ENCODE results near the gene FAM124B.

The FAM124B gene

DNA sequence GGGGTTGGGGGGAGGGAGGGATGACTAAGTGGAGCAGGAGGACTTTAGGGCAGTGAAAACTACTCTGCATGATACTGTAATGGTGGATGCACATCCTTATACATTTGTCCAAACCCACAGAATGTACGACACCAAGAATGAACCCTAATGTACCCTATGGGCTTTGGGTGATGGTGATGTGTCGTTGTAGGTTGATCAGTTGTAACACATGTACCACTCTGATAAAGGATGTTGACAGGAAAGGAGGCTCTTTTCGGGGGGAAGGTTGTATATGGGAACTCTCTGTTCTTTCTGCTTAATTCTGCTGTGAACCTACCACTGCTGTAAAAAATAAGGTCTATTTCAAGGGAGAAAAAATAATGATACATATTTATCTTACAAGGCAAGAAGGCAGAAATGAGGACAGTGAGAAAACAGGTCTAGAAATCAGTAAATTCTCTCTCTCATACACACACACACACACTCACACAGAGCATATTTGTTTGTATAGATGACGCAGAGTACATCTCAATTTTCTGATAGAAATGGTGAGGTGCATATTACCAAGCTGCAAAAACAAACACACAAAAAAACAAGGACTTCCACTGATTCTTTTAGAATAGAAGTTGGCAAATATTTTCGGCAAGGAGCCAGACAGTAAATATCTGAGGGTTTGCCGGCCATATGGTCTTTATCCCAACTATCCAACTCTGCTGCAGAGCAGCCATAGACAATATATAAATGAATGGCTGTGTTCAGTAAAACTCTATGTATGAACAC is 20.2 kb downstream of the FAM124B start:
- no peak for DNase-seq (ENCODE audit: low spot score)

DNA sequence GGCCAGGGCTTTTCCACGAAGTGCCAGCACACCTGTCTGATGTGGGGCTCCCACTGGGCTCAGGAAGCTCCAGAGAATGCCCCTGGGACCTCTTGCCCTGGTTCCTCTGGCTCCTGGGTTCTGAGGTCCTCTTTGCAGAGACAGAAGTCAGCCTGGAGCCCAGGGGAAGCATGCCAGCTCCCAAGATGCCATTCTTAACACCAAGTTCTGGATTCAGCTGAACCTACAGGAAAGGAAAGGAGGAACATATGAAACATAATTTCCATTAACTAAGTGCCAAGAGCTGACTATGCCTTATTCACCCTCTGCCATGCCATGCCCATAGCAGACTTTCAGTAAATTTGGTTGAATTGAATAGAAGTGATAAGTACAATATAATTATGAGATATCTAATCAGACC is 21.9 kb downstream of the FAM124B start:
- DNase-seq (ENCODE audit: low spot score): no peak

DNA sequence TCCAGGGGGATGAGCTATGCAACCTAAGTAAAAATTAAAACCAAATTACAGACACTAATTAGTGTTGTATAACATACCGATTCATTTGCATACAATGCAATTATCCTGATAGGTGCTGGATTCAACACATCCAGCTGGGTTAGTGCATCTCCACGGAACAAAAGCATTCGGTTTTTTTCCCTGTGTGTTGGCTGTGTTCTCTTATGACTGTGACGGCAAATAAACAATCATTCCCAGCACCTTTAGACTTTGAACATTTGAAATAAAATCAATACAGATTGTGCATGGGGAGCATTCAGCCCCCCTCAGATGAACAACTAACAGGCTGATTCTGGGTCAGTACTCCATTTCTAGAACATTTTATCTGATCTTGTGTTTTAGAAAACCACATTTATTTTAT is 22.7 kb downstream of the FAM124B start:
- DNase-seq (ENCODE audit: low spot score): no peak

DNA sequence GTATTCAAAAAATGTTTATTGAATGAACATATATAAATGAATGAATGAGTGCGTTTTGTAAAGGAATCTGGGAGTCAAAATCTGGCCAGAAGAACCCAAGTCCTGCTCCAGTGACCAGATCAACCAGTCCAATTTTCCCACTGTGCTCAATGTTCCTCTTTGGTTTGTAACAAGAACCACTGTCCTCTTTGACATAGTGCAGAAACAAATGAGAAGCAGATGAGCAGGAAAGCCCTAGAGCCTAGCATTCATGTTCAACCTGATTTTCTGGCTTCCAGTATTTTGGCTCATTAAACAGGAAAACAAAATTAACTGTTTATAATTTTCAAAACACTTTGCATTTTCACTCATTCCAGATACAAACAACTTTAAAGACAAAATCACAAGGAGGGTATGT is 23.2 kb downstream of the FAM124B start:
- no peak for DNase-seq (ENCODE audit: low spot score)

DNA sequence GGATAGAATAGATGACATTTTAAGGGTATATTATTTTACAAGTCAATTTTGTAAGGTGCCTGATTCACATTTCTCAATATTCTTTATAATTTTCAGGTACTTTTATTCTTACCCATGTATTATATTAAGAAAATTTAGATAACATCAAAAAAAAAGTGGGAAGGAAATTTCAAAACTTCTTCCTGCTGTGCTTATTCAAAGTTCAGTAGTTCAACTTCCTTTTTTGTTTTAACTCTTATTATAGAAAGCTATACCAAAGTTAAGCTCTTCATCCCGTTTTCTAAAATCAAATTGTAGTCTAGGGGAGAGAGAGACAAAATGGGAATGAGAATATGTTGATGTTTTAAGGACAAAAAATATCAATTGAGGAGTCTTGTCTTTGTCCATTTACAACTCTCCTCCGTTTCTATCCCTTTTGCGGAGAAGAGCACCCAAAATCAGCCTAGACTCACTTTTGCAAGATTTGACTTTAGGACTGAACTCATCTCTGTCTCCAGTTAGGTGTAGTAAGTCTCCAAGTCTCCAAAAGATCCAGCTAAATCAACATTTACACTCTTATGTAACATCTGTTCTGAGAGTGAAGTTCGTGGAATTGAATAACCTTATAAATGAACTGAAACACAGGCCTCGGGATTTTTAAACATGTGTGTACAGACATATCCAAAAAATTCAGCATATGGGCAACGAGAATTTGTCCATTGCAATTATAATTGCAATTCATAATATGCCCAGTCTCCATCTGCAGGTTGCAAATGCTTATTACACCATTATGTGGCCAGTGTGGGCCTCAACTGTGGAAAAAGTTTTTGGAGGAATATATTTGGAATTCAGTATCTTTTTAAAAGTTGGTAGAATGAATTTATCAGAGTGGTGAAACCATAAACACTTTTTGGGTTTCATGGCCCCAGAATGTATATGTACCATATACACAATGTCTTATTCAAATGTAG is 23.9 kb downstream of the FAM124B start:
- DNase-seq (ENCODE audit: low spot score): no peak

DNA sequence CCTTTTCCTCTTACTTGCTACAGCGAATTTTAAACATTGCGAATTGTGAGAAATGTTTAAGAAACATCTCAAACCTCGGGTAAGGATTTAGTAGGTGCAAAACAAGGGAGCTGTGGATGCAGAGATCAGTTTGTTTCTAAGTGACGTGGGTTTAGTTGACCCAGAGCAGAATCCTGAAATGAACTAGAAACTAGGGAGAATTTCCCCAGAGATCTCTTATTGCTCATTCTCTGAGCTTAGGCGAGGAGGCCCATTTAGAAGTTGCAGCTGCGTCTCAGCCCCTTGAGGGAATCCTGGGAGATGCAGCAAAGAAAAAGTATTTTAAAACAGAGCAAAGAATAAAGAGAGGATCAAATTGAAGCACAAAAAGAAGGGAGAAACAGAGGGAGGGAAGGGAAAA is 29.3 kb downstream of the FAM124B start:
- DNase-seq (ENCODE audit: low spot score): no peak

DNA sequence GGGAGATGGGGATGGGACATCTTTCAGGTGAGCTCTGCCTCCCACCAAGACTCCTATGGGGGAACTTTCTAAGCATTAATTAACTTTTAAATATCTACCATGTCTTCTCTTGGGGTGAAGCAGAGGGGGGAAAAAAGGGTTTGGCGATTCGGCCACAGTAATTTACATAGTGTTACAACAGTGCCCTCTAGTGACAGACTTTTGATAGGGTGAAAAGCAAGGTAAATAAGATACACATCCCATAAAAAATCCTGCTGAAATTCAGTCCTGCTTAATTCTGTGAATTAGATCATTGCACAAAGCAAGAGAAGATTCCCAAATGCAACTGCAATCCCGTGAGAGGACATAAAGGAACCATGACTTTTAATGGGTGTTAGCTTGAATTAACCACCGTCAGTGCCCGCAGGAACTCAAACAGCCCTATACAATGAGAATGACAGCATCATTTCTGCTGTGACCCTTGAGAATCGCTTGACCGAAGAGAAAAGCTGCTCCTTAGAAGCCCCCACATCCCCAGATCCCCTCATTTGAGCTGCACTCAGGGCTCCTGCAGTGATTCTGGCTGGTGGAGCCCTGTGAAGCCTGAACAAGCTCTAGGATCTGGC is 32.8 kb downstream of the FAM124B start:
- peak; percentile 60 for DNase-seq (ENCODE audit: low spot score)

DNA sequence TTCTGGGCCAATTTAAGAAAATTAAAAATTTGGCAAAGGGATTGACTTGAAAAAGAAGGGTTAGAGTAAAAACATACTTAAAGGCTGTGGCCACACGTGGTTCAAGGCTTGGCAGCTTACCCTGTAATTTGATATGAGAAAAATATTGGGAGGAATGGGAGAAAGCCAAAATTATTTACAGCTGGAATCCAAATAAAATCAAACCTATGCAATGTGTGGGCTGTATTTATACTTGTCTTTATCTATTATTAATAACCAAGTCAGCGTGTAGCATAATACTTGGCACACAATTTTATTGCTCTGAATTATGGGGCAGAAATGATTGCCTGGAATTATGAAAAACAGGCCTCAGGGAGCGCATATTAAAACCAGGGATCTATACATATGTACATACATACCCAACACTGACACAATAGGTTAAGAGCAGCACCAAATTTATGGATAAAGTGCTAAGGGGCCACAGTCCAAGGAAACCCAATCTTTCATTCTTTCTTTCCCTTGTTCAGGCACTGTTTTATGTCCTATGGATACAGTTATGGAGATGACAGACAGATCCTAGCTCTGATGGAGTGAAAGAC is 35.6 kb downstream of the FAM124B start:
- no peak for DNase-seq (ENCODE audit: low spot score)

DNA sequence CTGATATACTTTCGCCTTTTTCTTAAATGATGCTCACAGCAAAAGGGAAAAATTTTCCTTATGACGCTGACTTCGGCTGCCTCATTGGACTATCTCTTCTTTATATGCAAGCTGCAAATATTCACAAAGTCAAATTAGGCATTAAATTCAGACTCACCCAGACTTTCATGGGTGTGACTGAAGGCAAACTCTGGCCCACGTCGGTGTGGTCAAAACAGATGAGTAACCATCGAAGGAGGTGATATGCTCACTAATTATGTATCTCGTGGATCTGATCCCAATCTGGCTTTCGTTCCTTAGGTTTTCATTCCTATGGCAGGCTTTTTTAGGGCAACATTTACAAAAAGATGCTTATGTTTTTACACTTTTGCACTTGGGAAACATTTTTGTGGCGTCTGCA is 36.6 kb downstream of the FAM124B start:
- no peak for DNase-seq (ENCODE audit: low spot score)

DNA sequence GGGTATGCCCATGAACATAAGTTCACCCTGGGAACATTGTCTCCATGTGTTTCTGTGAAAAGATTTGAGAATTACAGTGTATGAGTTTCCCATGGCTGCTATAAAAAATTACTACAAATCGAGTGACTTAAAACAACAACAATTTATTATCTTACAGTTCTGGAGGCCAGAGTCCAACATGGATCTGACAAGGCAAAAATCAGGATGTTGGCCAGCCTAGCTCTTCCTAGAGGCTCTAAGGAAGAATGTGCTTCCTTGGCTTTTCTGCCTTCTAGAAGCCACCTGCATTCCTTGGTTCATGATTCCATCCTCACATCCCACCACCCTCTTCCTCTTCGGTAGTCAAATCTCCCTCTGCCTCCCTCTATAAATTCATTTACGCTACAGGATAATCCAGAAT is 38.6 kb downstream of the FAM124B start:
- DNase-seq (ENCODE audit: low spot score): no peak

DNA sequence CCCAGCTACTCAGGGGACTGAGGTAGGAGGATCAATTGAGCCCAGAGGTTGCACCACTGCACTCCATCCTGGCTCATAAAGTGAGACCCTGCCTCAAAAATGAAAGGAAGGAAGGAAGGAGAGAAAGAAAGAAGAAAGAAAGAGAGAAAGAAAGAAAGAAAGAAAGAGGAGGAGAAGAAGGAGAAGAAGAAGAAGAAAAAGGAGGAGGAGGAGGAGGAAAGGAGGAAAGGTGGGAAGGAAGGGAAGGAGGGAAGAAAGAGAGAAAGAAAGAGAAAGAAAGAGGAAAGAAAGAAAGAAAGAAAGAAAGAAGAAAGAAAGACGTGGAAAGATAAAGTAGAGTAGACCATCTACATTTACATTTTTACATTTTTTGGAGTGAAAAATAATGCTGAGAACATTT is 39.8 kb downstream of the FAM124B start:
- DNase-seq (ENCODE audit: low spot score): no peak

DNA sequence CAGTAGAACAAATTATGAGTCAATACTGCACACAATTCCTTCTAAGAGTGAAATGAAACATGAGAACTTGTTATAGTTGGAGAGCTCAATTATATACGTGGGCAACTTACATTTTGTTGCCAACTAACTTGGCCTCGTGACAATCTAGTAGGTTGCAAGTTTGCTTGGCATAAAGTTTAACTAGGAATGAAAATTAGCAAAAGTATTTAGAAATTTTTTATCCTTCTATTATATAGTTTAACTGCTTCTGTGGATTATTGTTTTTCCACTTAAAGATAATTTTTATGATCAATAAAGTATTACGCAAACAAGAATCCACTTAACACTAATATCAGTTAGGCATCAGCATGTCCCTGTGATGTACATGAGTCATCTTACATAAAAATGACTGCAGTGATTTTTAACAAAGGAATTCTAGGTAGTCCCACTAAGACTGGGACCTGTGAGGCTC is 41.1 kb downstream of the FAM124B start:
- no peak for DNase-seq (ENCODE audit: low spot score)

DNA sequence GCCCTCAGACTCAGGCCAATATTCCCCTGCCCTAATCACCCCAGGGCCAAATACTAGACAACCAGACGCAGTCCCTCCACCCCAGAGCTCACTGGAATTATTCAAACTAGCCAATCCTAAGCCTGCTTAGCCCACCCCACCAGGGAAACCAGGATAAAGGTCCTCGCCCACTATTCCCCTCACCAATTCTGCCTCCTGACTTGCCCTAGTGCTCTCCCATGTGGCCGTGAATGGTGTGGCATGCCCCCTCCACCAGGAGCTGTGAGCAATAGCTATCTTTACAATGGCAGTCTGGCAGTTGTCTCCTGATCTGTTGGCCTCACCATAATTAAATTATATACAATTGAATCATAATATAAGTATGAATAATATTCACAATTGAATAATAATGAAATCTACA is 42.3 kb downstream of the FAM124B start:
- DNase-seq (ENCODE audit: low spot score): no peak

DNA sequence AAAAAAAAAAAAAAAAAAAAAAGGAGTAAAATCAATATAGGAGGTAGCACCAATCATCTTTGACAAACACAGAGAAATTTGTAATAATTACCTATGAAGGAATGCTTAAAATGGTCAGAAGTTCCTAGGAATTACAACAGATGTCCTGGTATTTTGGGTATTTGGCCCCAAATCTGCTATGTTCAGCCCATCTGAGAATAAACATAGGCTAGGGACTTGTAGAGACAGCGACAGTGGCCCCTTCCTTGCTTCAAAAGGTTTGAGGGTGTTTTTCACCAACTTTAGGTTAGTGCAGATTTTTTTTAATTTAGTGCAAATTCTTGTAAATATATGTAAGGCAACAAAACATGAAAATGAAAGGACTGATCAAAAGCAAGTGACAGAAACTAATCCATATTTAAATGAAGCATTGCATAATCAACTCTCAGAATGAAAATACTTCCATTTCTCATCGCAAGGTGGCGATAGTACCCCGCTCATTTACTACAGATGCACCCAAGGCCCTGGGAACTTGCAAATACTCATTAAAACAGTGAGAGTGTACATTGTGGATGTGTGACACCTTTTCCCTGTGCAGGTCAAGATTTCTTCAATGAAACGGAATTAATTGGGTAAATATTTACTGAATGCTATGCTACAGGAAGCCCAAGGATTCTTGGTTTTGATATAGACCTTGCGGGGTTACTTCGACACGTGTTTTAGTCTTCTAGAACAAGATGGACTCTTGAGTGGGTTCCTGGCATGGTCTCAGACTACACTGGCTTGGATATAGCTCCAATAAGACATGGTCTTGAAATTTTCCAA is 44.6 kb downstream of the FAM124B start:
- peak; percentile 66 for DNase-seq (ENCODE audit: low spot score)

DNA sequence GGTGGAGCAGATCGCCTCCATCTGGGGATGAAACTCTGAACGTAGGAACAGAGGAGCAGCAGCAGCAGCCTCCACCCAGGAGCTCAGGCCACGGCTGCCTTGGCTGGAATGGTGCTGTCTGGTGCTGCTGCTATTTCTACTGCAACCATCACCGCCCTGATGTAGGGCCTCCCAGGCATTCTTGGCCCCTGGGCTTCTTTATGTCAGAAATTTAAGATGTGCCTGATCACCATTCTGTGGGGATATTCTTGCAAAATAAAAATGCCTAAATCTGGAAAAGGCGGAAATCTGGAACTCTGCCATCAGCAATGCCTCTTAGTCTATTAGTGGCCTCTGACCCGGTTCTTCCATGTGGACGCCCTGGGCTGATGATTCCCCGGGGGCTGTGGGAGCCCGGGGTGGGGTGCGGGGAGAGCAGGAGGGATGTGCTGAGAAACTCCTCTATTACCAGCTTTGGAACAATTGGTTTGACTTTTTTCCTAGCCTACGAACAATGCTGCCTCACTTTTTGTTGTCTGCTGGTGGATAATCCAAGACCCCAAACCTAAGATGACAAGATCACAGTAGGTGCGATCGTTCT is 47.2 kb downstream of the FAM124B start:
- no peak for DNase-seq (ENCODE audit: low spot score)

DNA sequence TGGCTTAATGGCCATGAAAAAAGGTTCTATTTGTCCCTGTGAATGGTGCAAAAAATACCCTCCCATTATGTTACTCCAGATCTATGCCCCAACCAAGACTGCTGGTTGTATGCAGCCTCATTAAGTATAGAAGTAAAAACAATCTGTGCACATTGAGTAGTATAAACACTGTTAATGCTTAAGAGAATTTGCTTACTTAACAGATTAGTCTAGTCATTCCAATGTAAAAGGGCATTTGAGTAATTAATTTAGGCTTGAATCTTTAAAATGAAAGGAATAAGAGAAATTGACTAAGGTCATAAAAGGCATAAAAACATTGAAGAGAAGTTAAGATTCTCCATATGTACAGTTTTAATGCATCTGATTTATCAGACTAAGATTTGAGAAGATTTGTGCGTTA is 51.2 kb downstream of the FAM124B start:
- DNase-seq (ENCODE audit: low spot score): no peak

DNA sequence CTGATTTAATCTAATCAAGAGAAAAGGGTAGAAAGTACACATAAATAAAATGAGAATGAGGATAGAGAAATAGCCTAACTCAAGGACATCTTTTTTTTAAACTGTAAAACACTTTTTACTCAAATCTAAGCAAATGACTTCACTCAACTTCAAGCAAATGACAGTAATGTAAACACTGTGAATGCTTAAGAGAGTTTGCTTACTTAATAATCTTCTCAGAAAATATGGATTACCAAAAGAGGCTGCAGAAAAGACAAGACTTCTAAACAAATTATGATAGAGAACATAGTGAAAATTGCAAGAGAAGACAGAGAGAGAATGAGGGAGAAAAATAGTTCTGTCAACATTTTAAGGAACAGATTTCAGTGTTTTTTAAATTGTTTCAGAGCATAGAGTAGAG is 52.5 kb downstream of the FAM124B start:
- DNase-seq (ENCODE audit: low spot score): no peak

DNA sequence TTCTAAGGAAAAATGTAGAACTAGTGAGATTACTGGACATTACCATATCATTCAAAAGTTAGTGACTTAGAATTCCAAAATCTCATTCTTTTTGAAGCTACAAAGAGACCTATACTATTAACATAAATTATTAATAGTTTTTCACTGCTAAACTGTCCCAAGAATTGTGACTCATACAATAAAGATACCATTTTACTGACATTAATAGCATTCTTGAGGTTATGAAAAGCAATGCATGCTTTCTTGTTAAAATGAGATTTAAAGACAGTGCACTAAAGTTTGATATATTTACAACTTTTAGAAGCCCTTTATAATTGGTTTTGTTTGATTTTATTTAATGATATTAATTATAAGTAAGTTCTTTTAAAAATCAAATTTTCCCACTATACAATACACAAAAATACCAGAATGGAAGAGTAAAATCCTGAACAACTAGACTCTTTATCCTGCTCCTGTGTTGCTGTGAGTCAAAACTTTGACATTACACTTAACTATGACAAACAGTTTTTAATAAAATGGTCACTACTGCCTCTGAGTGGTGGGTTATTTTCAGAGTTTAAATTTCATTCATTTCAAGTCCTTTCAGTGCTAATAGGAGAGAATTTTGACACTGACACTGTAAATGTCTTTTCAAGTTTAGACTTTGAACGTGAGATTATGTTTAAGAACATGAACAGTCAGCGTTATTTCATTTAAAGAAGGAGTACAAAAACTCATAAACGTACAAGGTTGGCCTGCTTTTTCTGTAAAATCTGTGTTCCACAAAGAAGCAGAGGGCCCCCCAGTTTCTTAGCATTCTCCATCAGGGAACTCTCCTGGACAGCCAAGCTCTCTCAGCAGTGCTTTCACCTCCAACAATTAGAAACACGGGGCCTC is 54.5 kb downstream of the FAM124B start:
- DNase-seq (ENCODE audit: low spot score): no peak

DNA sequence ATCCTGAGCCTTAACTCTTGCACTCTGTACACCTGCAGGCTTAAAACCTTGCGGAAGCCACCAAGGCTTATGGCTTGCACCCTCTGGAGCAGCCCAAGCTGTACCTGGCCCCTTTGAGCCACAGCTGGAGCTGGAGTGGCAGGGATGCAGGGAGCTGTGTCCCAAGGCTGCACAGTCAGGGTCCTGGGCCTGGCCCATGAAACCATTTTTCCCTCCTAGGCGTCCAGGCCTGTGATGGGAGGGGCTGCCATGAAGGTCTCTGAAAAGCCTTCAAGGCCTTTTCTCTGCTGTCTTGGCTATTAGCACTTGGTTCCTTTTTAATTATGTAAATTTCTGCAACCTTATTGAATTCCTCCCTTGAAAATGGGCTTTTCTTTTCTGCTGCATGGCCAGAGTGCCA is 56.4 kb downstream of the FAM124B start:
- no peak for DNase-seq (ENCODE audit: low spot score)

DNA sequence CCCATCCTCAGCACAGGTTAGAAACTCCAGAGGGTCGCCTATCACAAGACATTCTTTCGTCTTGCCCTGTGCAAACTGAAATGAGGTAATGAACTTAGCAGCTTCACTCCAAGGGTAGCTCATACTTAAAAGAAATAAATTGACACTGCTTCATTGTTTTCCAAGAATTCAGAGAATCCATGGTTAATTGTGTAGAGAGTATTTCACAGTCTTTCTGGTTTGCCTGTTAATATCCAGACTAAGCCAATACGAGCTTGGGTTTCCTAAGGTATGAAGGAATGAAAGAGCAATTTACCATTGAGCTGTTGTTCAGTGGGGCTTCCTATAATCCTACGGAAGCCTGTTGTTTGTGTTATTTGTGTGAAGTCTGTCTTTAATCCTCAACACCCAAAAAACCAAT is 58.7 kb downstream of the FAM124B start:
- DNase-seq (ENCODE audit: low spot score): no peak

All from hematopoietic multipotent progenitor cell treated with erythropoietin and hydrocortisone succinate and interleukin-3 and kit ligand, for 15 days (in vitro differentiated cells).